ENCODE measurements around the gene FARP1. TPM values are rescaled to one million over a fixed set of nuclear protein-coding genes. Genes with fewer than 3 reads are reported as not detected.

The FARP1 gene
- total and polyA plus RNA-seq, 10 of the 15 experiments (the other 5 are each of a cell fraction or from before 2014, with no cell fraction given) = 0.17 to 6.9 (median 0.68) TPM

DNA sequence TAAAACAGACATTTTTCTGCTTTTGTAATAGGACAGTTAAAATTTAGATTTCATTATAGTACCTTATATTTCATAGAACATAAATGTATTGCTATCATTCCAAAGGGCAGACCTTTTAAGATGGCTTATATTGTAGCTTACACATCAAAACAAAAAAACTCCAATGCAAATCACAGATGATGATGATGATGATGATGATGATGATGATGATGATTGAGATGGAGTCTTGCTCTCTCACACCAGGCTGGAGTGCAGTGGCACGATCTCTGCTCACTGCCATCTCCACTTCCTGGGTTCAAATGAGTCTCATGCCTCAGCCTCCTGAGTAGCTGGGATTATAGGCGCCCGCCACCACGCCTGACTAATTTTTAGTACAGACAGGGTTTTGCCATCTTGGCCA, 224.1 kb downstream of the FARP1 start:
- Histone ChIP-seq H3K36me3 (ENCODE audit: control insufficient read depth in 2 of 2, insufficient read depth in 2 of 2, low read length in 1 of 2) (no peaks in the 10 kb centered on the region), H3K27me3 (replicated peaks in 1 of 2; ENCODE audit: control insufficient read depth in 2 of 2, insufficient read depth in 2 of 2, low read length in 1 of 2) (no peaks in the 10 kb centered on the region), H3K79me2 (ENCODE audit: control insufficient read depth, insufficient read depth, low read length) (no peaks in the 10 kb centered on the region), H3K9ac (ENCODE audit: control insufficient read depth, insufficient read depth, low read length) (no peak overlapping the region), H3K9me3 (replicated peaks; ENCODE audit: control insufficient read depth, insufficient read depth, low read length) (no peaks in the 10 kb centered on the region), H2AFZ (ENCODE audit: control insufficient read depth, low read depth, low read length) (no peak overlapping the region), H3K27ac (ENCODE audit: control insufficient read depth, insufficient read depth) (no peak overlapping the region), H3K4me2 (ENCODE audit: control insufficient read depth, insufficient read depth) (no peak overlapping the region), H4K20me1 (ENCODE audit: control insufficient read depth, insufficient read depth) (no peaks in the 10 kb centered on the region), H3K4me3 (no peak overlapping the region), H3K4me1 (ENCODE audit: control insufficient read depth, insufficient read depth, low read length) (no peaks in the 10 kb centered on the region; the same call in 1 of the 2 replicates)
- ChIA-PET CTCF (no interaction called here), POLR2A (no interaction called here), RAD21 (ENCODE audit: unreplicated experiment) (no interaction called here), SMC1A (ENCODE audit: uncharacterized antibody, unreplicated experiment) (interaction anchor here (1.3 to 1.5 kb wide), 2 partner anchors 13 to 21 kb away, joined by 3 to 4 read pairs; no protein-coding TSS in a partner anchor)
- WGBS (ENCODE audit: insufficient coverage, insufficient replicate concordance, low lambda C conversion rate, missing lambda C conversion rate) = 70% methylated on average over 3 of the region's 4 CpGs
- no TSS peak for BruUV-seq (replicated peaks)
- DNase-seq (ENCODE audit: low read depth, low spot score) (no peak), FAIRE-seq (no peak), ATAC-seq (no peak)
- intact Hi-C loops (cut with micrococcal nuclease; ENCODE audit: unreplicated experiment) = no loop called here
- in situ Hi-C loops (cut with MboI) = no loop called here
- TF ChIP-seq SMC3 (IDR thresholded peaks at IDR 0.05; ENCODE audit: borderline replicate concordance, low read length) (no peak), MTA3 (IDR thresholded peaks at IDR 0.05; ENCODE audit: borderline replicate concordance, low read length) (no peak)
- TF ChIP-seq, protein P1, sequence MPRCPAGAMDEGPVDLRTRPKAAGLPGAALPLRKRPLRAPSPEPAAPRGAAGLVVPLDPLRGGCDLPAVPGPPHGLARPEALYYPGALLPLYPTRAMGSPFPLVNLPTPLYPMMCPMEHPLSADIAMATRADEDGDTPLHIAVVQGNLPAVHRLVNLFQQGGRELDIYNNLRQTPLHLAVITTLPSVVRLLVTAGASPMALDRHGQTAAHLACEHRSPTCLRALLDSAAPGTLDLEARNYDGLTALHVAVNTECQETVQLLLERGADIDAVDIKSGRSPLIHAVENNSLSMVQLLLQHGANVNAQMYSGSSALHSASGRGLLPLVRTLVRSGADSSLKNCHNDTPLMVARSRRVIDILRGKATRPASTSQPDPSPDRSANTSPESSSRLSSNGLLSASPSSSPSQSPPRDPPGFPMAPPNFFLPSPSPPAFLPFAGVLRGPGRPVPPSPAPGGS (IDR thresholded peaks at IDR 0.05; ENCODE audit: borderline replicate concordance, insufficient read depth, low read depth, low read length, poor library complexity, severe bottlenecking) = no peak

DNA sequence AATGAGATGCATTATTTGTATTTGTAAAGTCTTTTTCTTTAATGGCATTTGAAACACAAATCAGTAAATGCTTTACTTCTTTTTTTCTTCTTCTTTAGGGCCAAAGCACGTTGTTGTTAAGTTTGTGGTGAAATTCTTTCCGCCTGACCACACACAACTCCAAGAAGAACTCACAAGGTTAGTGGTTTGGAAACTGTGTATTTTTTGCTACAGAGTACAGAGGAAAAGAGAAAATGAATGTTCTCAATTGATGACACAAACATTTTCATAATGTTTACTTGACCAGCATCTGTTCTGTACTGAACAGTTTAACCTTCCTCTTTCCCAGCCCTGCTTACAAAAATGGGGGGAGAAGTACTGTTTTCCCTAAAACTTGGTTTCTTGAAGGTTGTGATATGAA, 225.1 kb downstream of the FARP1 start:
- POLR2A ChIA-PET = no interaction called here
- intact Hi-C loops (cut with micrococcal nuclease; ENCODE audit: unreplicated experiment) = no loop called here
- SMC1A ChIA-PET (ENCODE audit: uncharacterized antibody, unreplicated experiment) = interaction anchor here (0.8 to 1.0 kb wide), 2 partner anchors 9 to 208 kb away, joined by 3 read pairs; no protein-coding TSS in a partner anchor
- H3K36me3 ChIP-seq (ENCODE audit: control insufficient read depth in 2 of 2, insufficient read depth in 2 of 2, low read length in 1 of 2) = no peaks in the 10 kb centered on the region; a peak in 1 of 4 replicates
- CTCF ChIA-PET = no interaction called here
- no peaks in the 10 kb centered on the region for H3K9me3 ChIP-seq (replicated peaks; ENCODE audit: control insufficient read depth, insufficient read depth, low read length)
- no TSS peak for BruUV-seq (replicated peaks)
- no peak overlapping the region for H3K9ac ChIP-seq (ENCODE audit: control insufficient read depth, insufficient read depth, low read length)
- H3K4me3 ChIP-seq = no peak overlapping the region
- no peak overlapping the region for H3K27ac ChIP-seq (ENCODE audit: control insufficient read depth, insufficient read depth)
- ATAC-seq (no peak), FAIRE-seq (no peak), DNase-seq (ENCODE audit: low read depth, low spot score) (no peak)
- no peak overlapping the region for H3K4me2 ChIP-seq (ENCODE audit: control insufficient read depth, insufficient read depth)
- H2AFZ ChIP-seq (ENCODE audit: control insufficient read depth, low read depth, low read length) = no peak overlapping the region
- 0% methylated on average over 2 of the region's 2 CpGs for whole genome bisulfite sequencing (ENCODE audit: insufficient coverage, insufficient replicate concordance, low lambda C conversion rate, missing lambda C conversion rate)
- no peaks in the 10 kb centered on the region for H3K79me2 ChIP-seq (ENCODE audit: control insufficient read depth, insufficient read depth, low read length)
- no peaks in the 10 kb centered on the region for H3K27me3 ChIP-seq (replicated peaks in 1 of 2; ENCODE audit: control insufficient read depth in 2 of 2, insufficient read depth in 2 of 2, low read length in 1 of 2)
- no peaks in the 10 kb centered on the region for H4K20me1 ChIP-seq (ENCODE audit: control insufficient read depth, insufficient read depth)
- no peaks in the 10 kb centered on the region; the same call in 1 of the 2 replicates for H3K4me1 ChIP-seq (ENCODE audit: control insufficient read depth, insufficient read depth, low read length)
- RAD21 ChIA-PET (ENCODE audit: unreplicated experiment) = interaction anchor here (1.0 kb wide), 1 partner anchor 36 kb away, joined by 4 read pairs; no protein-coding TSS in a partner anchor
- in situ Hi-C loops (cut with MboI) = no loop called here
- TF ChIP-seq, protein P2, sequence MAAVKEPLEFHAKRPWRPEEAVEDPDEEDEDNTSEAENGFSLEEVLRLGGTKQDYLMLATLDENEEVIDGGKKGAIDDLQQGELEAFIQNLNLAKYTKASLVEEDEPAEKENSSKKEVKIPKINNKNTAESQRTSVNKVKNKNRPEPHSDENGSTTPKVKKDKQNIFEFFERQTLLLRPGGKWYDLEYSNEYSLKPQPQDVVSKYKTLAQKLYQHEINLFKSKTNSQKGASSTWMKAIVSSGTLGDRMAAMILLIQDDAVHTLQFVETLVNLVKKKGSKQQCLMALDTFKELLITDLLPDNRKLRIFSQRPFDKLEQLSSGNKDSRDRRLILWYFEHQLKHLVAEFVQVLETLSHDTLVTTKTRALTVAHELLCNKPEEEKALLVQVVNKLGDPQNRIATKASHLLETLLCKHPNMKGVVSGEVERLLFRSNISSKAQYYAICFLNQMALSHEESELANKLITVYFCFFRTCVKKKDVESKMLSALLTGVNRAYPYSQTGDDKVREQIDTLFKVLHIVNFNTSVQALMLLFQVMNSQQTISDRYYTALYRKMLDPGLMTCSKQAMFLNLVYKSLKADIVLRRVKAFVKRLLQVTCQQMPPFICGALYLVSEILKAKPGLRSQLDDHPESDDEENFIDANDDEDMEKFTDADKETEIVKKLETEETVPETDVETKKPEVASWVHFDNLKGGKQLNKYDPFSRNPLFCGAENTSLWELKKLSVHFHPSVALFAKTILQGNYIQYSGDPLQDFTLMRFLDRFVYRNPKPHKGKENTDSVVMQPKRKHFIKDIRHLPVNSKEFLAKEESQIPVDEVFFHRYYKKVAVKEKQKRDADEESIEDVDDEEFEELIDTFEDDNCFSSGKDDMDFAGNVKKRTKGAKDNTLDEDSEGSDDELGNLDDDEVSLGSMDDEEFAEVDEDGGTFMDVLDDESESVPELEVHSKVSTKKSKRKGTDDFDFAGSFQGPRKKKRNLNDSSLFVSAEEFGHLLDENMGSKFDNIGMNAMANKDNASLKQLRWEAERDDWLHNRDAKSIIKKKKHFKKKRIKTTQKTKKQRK (IDR thresholded peaks at IDR 0.05; ENCODE audit: low read depth, low read length) = no peak
- TF ChIP-seq NFYA (IDR thresholded peaks at IDR 0.05; ENCODE audit: borderline replicate concordance, low read depth, low read length) (no peak), YY1 (IDR thresholded peaks at IDR 0.05; ENCODE audit: low read depth, low read length) (no peak), SIN3A (IDR thresholded peaks at IDR 0.05; ENCODE audit: low read depth, low read length) (no peak), EGR1 (IDR thresholded peaks at IDR 0.05; ENCODE audit: borderline replicate concordance in 1 of 2, low read depth in 2 of 2, low read length in 2 of 2) (no peak)
- TF ChIP-seq, protein P3, sequence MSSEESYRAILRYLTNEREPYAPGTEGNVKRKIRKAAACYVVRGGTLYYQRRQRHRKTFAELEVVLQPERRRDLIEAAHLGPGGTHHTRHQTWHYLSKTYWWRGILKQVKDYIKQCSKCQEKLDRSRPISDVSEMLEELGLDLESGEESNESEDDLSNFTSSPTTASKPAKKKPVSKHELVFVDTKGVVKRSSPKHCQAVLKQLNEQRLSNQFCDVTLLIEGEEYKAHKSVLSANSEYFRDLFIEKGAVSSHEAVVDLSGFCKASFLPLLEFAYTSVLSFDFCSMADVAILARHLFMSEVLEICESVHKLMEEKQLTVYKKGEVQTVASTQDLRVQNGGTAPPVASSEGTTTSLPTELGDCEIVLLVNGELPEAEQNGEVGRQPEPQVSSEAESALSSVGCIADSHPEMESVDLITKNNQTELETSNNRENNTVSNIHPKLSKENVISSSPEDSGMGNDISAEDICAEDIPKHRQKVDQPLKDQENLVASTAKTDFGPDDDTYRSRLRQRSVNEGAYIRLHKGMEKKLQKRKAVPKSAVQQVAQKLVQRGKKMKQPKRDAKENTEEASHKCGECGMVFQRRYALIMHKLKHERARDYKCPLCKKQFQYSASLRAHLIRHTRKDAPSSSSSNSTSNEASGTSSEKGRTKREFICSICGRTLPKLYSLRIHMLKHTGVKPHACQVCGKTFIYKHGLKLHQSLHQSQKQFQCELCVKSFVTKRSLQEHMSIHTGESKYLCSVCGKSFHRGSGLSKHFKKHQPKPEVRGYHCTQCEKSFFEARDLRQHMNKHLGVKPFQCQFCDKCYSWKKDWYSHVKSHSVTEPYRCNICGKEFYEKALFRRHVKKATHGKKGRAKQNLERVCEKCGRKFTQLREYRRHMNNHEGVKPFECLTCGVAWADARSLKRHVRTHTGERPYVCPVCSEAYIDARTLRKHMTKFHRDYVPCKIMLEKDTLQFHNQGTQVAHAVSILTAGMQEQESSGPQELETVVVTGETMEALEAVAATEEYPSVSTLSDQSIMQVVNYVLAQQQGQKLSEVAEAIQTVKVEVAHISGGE (CRISPR knock-in tag; IDR thresholded peaks at IDR 0.05) = no peak
